ENCODE results near the gene UNC5B.

GRCh38 chr10:71257319-71257997 is 45.1 kb downstream of the UNC5B start:
- TF ChIP-seq CTCF (IDR thresholded peaks at IDR 0.05 in 8 of 11, conservative IDR thresholded peaks at IDR 0.05 in 3 of 11) (no peak), POLR2AphosphoS5 (IDR thresholded peaks at IDR 0.05) (no peak), POLR2A (IDR thresholded peaks at IDR 0.05) (no peak)
